ENCODE data around the gene SCT.

GRCh38 chr11:587546-587945, 39.4 kb downstream of the SCT start:
- no peak for TF ChIP-seq CTCF (tag by site-specific recombination; IDR thresholded peaks at IDR 0.05)
- TF ChIP-seq KLF16 (tag by site-specific recombination; IDR thresholded peaks at IDR 0.05) = no peak
- TF ChIP-seq SP2 (tag by site-specific recombination; IDR thresholded peaks at IDR 0.05) = no peak
